GM12878 (cell line): ENCODE data around the gene SYNM. TPM values are rescaled to one million over a fixed set of nuclear protein-coding genes. Genes with fewer than 3 reads are reported as not detected.

ENCODE experiments used
- ATAC-seq: fragments of 200-7000 bp; cut with Tn5 transposase; 3 replicates; pipeline ENCODE4 v1.9.1; 2020; ENCODE audit warnings: mild to moderate bottlenecking, moderate library complexity
- BruUV-seq: library from RNA; stranded (reverse); fragments of 400-500 nt; replicated peaks from 2 replicates; lab custom pipeline; 2021; lab: Mats Ljungman, UMichigan
- CTCF ChIA-PET: fragments of 300-600 bp; sonication (Branson Sonifier 250); formaldehyde crosslinking; extraction: SDS; loops from one replicate; lab custom pipeline; 2021; ENCODE audit warnings: inconsistent platforms; lab: Yijun Ruan, JAX
- POLR2A ChIA-PET: fragments of 350-600 bp; formaldehyde crosslinking; extraction: SDS; loops from one replicate; lab custom pipeline; 2021; ENCODE audit warnings: inconsistent platforms; lab: Charles Lee
- RAD21 ChIA-PET: fragments of 300-600 bp; sonication (Branson Sonifier 250); formaldehyde crosslinking; loops from one replicate; lab custom pipeline; 2023; ENCODE audit warnings: antibody characterized with exemption; ENCODE audit not compliant: unreplicated experiment; lab: Charles Lee
- SMC1A ChIA-PET: fragments of 300-600 bp; sonication (Branson Sonifier 250); formaldehyde crosslinking; loops from one replicate; lab custom pipeline; 2023; ENCODE audit not compliant: unreplicated experiment, uncharacterized antibody; lab: Charles Lee
- DNase-seq: peaks from one replicate; pipeline ENCODE4 v3.0.0-alpha.2; 2011; ENCODE audit warnings: low read depth, low spot score
- FAIRE-seq: peaks from 3 replicates; lab custom pipeline; 2011; peaks lifted over from hg19 to GRCh38; lab: Jason Lieb, UNC
- H2AFZ ChIP-seq: 2 replicates; pipeline ENCODE4 v1.6.0; 2011; ENCODE audit warnings: low read depth, low read length, control low read depth; ENCODE audit not compliant: control insufficient read depth
- H3K27ac ChIP-seq: 2 replicates; pipeline ENCODE4 v1.5.1; 2011; ENCODE audit warnings: control low read depth; ENCODE audit not compliant: control insufficient read depth, insufficient read depth
- H3K27me3 ChIP-seq, 2 experiments: replicated peaks in 1 of 2; 2 replicates each; pipeline versions ENCODE4 v1.6.0 to v1.6.1; 2011; ENCODE audit warnings: low read length in 1 of 2; ENCODE audit not compliant: control insufficient read depth in 2 of 2, insufficient read depth in 2 of 2
- H3K36me3 ChIP-seq, 2 experiments: 2 replicates each; pipeline ENCODE4 v1.5.1; 2011; ENCODE audit warnings: low read length in 1 of 2; ENCODE audit not compliant: control insufficient read depth in 2 of 2, insufficient read depth in 2 of 2
- H3K4me1 ChIP-seq: 2 replicates; pipeline ENCODE4 v1.6.1; 2011; ENCODE audit warnings: mild to moderate bottlenecking, low read length, moderate library complexity, mixed read lengths; ENCODE audit not compliant: control insufficient read depth, insufficient read depth
- H3K4me2 ChIP-seq: 2 replicates; pipeline ENCODE4 v1.6.0; 2011; ENCODE audit warnings: control low read depth; ENCODE audit not compliant: control insufficient read depth, insufficient read depth
- H3K4me3 ChIP-seq: fragments of 200-600 bp; sonication (generic); 2 replicates; pipeline ENCODE4 v1.5.1; 2016
- H3K79me2 ChIP-seq: 2 replicates; pipeline ENCODE4 v1.6.0; 2011; ENCODE audit warnings: low read length; ENCODE audit not compliant: control insufficient read depth, insufficient read depth
- H3K9ac ChIP-seq: 2 replicates; pipeline ENCODE4 v1.8.0; 2011; ENCODE audit warnings: low read length, control low read depth, mixed read lengths; ENCODE audit not compliant: control insufficient read depth, insufficient read depth
- H3K9me3 ChIP-seq: replicated peaks from 3 replicates; pipeline ENCODE4 v1.5.1; 2011; ENCODE audit warnings: mild to moderate bottlenecking, low read length; ENCODE audit not compliant: control insufficient read depth, insufficient read depth
- H4K20me1 ChIP-seq: 2 replicates; pipeline ENCODE4 v1.6.0; 2011; ENCODE audit not compliant: control insufficient read depth, insufficient read depth
- BACH1 ChIP-seq: fragments of 450-650 bp; IDR thresholded peaks from 2 replicates; pipeline ENCODE4 v1.6.1; 2017; ENCODE audit warnings: mild to moderate bottlenecking, borderline replicate concordance
- IKZF2 ChIP-seq, 2 experiments: fragments of 450-650 bp; IDR thresholded peaks; 2 replicates each; pipeline ENCODE4 v1.6.1; 2017; ENCODE audit warnings: mild to moderate bottlenecking in 2 of 2, moderate library complexity in 2 of 2
- IRF5 ChIP-seq: fragments of 450-650 bp; IDR thresholded peaks from 2 replicates; pipeline ENCODE4 v1.6.1; 2017; ENCODE audit warnings: borderline replicate concordance
- MTA3 ChIP-seq: IDR thresholded peaks from 2 replicates; pipeline ENCODE4 v1.6.1; 2012; ENCODE audit warnings: low read length, inconsistent platforms, borderline replicate concordance
- NR2C2 ChIP-seq: IDR thresholded peaks from 2 replicates; pipeline ENCODE4 v1.6.1; 2011; ENCODE audit warnings: borderline replicate concordance, low read depth; ENCODE audit not compliant: control insufficient read depth, insufficient read length
- SMAD1 ChIP-seq: fragments of 450-650 bp; IDR thresholded peaks from 2 replicates; pipeline ENCODE4 v1.6.1; 2018; ENCODE audit warnings: mild to moderate bottlenecking, low read depth; ENCODE audit not compliant: partially characterized antibody
- STAT1 ChIP-seq: fragments of 450-650 bp; conservative IDR thresholded peaks from 2 replicates; pipeline ENCODE4 v1.6.1; 2014; ENCODE audit warnings: antibody characterized with exemption, mild to moderate bottlenecking
- SUPT20H ChIP-seq: IDR thresholded peaks from 2 replicates; pipeline ENCODE4 v1.6.1; 2011; ENCODE audit warnings: low read depth, mild to moderate bottlenecking, low read length, moderate library complexity, borderline replicate concordance; ENCODE audit not compliant: control insufficient read depth
- ZBTB4 ChIP-seq: fragments of 450-650 bp; formaldehyde crosslinking; IDR thresholded peaks from 2 replicates; pipeline ENCODE4 v1.4.0; 2022; ENCODE audit warnings: mild to moderate bottlenecking, moderate library complexity
- ZBTB40 ChIP-seq: fragments of 450-650 bp; IDR thresholded peaks from 2 replicates; pipeline ENCODE4 v1.6.1; 2016; ENCODE audit warnings: mild to moderate bottlenecking, moderate library complexity, borderline replicate concordance
- WGBS: methylation state at CpG from one replicate; pipeline ENCODE4 v1.1.6; 2016; ENCODE audit warnings: low lambda C conversion rate; ENCODE audit not compliant: insufficient replicate concordance, insufficient coverage; ENCODE audit errors: missing lambda C conversion rate; 5-methylcytosine and 5-hydroxymethylcytosine counted together
- in situ Hi-C: fragments of 300-500 bp; cut with MboI; formaldehyde crosslinking; loops from 9 replicates; pipeline ENCODE4 v1.14.3; 2018; ENCODE audit warnings: mixed read lengths
- intact Hi-C: fragments of 100-400 bp; cut with micrococcal nuclease; formaldehyde crosslinking; loops from one replicate; pipeline ENCODE4 v1.14.2; 2022; ENCODE audit not compliant: unreplicated experiment
- polyA plus RNA-seq, 11 experiments: library from polyadenylated mRNA; depleted of rRNA in 4 of 11; unstranded in 6 of 11; stranded (reverse) in 5 of 11; fragments of >200 nt; fragmentation: Nextera tagmentation in 4 of 11; fragmentation: Illumina TruSeq in 1 of 11; extraction: Ambion mirVana in 4 of 11; extraction: Trizol in 1 of 11; gene quantifications; 1 replicate in 1 of 11; 2 replicates in 10 of 11; pipeline versions ENCODE4 v1.2.1 to v1.2.3, GENCODE V29; 2011 to 2016; ENCODE audit warnings: inconsistent platforms in 2 of 11, missing spikeins in 2 of 11, low read depth in 1 of 11
- total RNA-seq, 4 experiments: library from RNA; depleted of rRNA in 3 of 4; stranded (reverse); fragments of >200 nt in 3 of 4; fragmentation: Illumina TruSeq in 1 of 4; extraction: Trizol in 1 of 4; gene quantifications; 2 replicates each; pipeline versions ENCODE4 v1.2.1 to v1.2.3, GENCODE V29; 2013 to 2021

SYNM gene
- total and polyA plus RNA-seq, 10 of the 15 experiments (the other 5 are each of a cell fraction or from before 2014, with no cell fraction given) = 0.05 to 1.1 (median 0.89) TPM; not detected in 1

GRCh38 chr15:99096894-99097426, 7.9 kb upstream of the SYNM start (continued):
- TF ChIP-seq ZBTB4 (no peak), SUPT20H (no peak), BACH1 (no peak), SMAD1 (no peak), STAT1 (no peak), NR2C2 (no peak)
- TF ChIP-seq, all 136 proteins: peak for 0

- ChIA-PET SMC1A (interaction anchor here (1.3 to 4.4 kb wide), 3 partner anchors 11 to 117 kb away, joined by 4 to 45 read pairs (median 8); no protein-coding TSS in a partner anchor), RAD21 (no interaction called here), CTCF (interaction anchor here (0.8 to 6.7 kb wide), 3 partner anchors 22 to 114 kb away, joined by 3 to 111 read pairs (median 4); no protein-coding TSS in a partner anchor), POLR2A (no interaction called here)
- BruUV-seq = no TSS peak
- intact Hi-C loops = no loop called here
- no peak overlapping the region for H2AFZ ChIP-seq
- H3K4me3 ChIP-seq = no peak overlapping the region
- DNase-seq (no peak), FAIRE-seq (no peak), ATAC-seq (no peak)
- 46% methylated on average over 14 of the region's 14 CpGs for WGBS
- no peak overlapping the region for H3K4me2 ChIP-seq
- no peak overlapping the region for H3K9ac ChIP-seq
- no peaks in the 10 kb centered on the region for H3K79me2 ChIP-seq
- H3K36me3 ChIP-seq = no peaks in the 10 kb centered on the region
- H3K4me1 ChIP-seq = no peaks in the 10 kb centered on the region
- H3K27ac ChIP-seq = no peak overlapping the region
- peaks cover 0 to 11% of the 10 kb centered on the region in 2 experiments; a peak in 2 of 4 replicates for H3K27me3 ChIP-seq
- H4K20me1 ChIP-seq = no peaks in the 10 kb centered on the region
- in situ Hi-C loops = loop anchor here (5.0 kb wide), 1 partner anchor 115 kb away; no protein-coding TSS in a partner anchor
- no peaks in the 10 kb centered on the region for H3K9me3 ChIP-seq
- no peak for TF ChIP-seq SMAD1
- TF ChIP-seq IRF5 = no peak
- TF ChIP-seq IKZF2 (IDR thresholded peaks at IDR 0.05) = no peak
- TF ChIP-seq ZBTB40 = no peak
- no peak for TF ChIP-seq MTA3
Observed at GRCh38 chr15:99097441-99098410, 7.2 kb upstream of the SYNM start.
